ENCODE data around the gene GPR107. TPM values are rescaled to one million over a fixed set of nuclear protein-coding genes. Genes with fewer than 3 reads are reported as not detected.
A peak's percentile ranks its signal among the peaks of the same experiment; 100 is the strongest.

The GPR107 gene
- total RNA-seq, 4 donors from 2014 or later: 24.2 to 38.4 (median 30.4) TPM

DNA sequence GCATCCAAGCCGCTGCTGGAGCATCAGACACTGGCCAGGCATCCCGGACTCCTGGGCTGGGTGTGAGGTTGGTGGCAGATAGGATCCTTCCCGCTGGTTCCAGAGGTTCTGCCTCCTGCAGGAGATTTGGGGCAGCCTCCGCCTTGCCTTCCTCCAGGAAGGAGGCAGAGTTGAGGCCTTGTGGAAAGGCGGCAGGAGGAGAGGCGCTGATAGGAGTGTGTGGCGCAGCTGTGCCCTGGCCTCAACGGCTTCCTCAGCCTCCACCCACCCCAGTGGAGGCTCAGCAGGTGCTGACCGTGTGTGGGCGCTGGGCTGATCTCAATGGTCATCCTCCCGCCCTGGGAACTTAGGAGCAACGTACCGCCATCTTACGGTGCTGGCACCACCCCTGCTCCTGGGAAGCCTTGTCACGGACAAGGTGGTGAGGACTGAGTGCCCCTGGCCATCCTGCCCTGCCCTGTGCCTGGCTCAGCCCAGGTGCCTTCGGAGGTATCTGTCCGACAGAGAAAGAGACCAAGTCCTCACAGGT, 128.7 kb downstream of the GPR107 start:
- 20 to 60% methylated on average over 1 to 2 of the region's 17 CpGs for WGBS, 2 donors (ENCODE audit: low coverage in 1 of 2)
- Histone ChIP-seq H3K27me3 (no peaks in the 10 kb centered on the region), H3K27ac (peak overlapping the region; percentile 75 to 98 (median 91)), H3K4me3 (no peak overlapping the region), H3K4me1 (peaks cover 0 to 90% (median 31%) of the 10 kb centered on the region in 3 donors), H3K36me3 (no peaks in the 10 kb centered on the region), H3K9me3 (no peaks in the 10 kb centered on the region)
- no peak for ATAC-seq
- TF ChIP-seq POLR2A (IDR thresholded peaks at IDR 0.05) (no peak), POLR2AphosphoS5 (IDR thresholded peaks at IDR 0.05) (no peak), CTCF (IDR thresholded peaks at IDR 0.05) (peak in 1 of 4 experiments; percentile 14), EP300 (IDR thresholded peaks at IDR 0.05) (no peak)

DNA sequence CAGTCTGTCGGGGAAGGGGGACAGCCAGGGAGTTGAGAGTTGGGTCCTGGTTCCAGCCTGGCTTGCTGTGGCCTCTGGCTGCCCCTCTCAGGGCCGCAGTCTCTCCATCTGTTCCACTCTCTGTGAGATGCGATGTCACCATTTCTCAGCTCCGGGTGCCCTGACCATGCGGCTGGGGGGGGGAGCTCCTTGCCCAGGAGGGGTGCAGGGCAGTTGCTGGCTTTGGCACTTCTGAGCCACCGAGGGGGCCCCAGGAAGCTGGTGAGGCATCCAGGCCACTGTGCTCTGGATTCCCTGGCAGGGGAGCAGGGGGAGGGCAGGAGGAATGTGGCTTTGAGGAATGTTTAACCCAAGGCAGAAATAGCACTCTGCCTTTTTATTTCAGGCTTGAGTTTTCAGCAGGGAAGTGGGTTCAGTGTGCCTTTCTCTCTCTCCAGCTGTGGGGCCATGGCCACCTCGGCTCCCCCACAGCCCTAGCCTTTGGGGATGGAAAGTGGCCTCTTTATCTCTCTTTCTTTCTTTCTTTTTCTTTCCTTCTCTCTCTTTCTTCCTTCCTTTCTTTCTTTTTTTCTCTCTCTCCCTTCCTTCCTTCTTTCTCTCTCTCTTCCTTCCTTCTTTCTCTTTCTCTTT, 129.5 kb downstream of the GPR107 start:
- Histone ChIP-seq H3K27ac (peak overlapping the region; percentile 75 to 98 (median 91)), H3K36me3 (no peaks in the 10 kb centered on the region), H3K4me1 (peaks cover 0 to 90% (median 36%) of the 10 kb centered on the region in 3 donors), H3K27me3 (no peaks in the 10 kb centered on the region), H3K9me3 (no peaks in the 10 kb centered on the region), H3K4me3 (peak overlapping the region in 1 of 2 donors; percentile 4)
- TF ChIP-seq POLR2AphosphoS5 (IDR thresholded peaks at IDR 0.05): peak; percentile 55
- TF ChIP-seq CTCF (IDR thresholded peaks at IDR 0.05): no peak
- WGBS, 2 donors (ENCODE audit: low coverage in 1 of 2): 0 to 7% methylated on average over 1 of the region's 7 CpGs
- peak; percentile 40 for ATAC-seq

DNA sequence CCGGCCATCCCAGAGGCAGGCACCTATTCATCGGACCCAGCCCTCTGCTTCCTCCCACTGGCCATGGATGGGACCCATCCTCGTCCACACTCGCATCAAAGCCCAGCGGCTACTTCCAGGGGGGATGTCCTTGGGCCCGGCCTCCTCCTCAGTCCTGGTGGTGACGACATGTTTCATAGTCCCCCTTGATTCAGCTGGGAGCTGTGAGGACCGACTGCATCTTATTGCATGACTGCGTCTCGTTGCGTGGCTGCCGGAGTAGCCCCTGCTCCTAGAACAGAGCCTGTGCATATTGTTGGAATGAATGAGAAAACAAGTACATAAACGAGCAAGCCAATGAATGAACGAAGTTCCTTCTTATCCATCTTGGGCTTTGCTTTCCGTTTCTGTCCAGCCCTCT, 131.3 kb downstream of the GPR107 start:
- Histone ChIP-seq H3K4me3 (peak overlapping the region in 1 of 2 donors; percentile 56), H3K27me3 (no peaks in the 10 kb centered on the region), H3K36me3 (no peaks in the 10 kb centered on the region), H3K4me1 (peaks cover 0 to 99% (median 43%) of the 10 kb centered on the region in 3 donors), H3K9me3 (no peaks in the 10 kb centered on the region), H3K27ac (peak overlapping the region; percentile 75 to 98 (median 94))
- peak; percentile 18 for ATAC-seq
- WGBS, 2 donors (ENCODE audit: low coverage in 1 of 2): 42 to 60% methylated on average over 1 to 12 of the region's 15 CpGs
- peak in 2 of 4 experiments; percentile 18 to 20 for TF ChIP-seq CTCF (IDR thresholded peaks at IDR 0.05)
- TF ChIP-seq POLR2A (IDR thresholded peaks at IDR 0.05): no peak
- TF ChIP-seq POLR2AphosphoS5 (IDR thresholded peaks at IDR 0.05): peak; percentile 79

- H3K4me1 ChIP-seq: peaks cover 0 to 100% (median 43%) of the 10 kb centered on the region in 3 donors
- no peaks in the 10 kb centered on the region for H3K27me3 ChIP-seq
- no peaks in the 10 kb centered on the region for H3K36me3 ChIP-seq
- H3K4me3 ChIP-seq: peak overlapping the region in 1 of 2 donors; percentile 56
- WGBS, 2 donors (ENCODE audit: low coverage in 1 of 2): 40% methylated on average over 2 of the region's 17 CpGs; no CpG with 5 or more reads in 1 of the 2 donors
- no peak for TF ChIP-seq EP300 (IDR thresholded peaks at IDR 0.05)
- TF ChIP-seq POLR2A (IDR thresholded peaks at IDR 0.05): peak in 1 of 2 donors; percentile 24
- H3K9me3 ChIP-seq: no peaks in the 10 kb centered on the region
- H3K27ac ChIP-seq: peak overlapping the region; percentile 75 to 98 (median 94)
- ATAC-seq: peak; percentile 39
Measured at GRCh38 chr9:130185490-130186031, 131.9 kb downstream of the GPR107 start.

GRCh38 chr9:130186051-130186450, 132.3 kb downstream of the GPR107 start:
- peaks cover 0 to 100% (median 43%) of the 10 kb centered on the region in 3 donors for H3K4me1 ChIP-seq
- TF ChIP-seq EP300 (IDR thresholded peaks at IDR 0.05) (no peak), POLR2A (IDR thresholded peaks at IDR 0.05) (peak in 1 of 2 donors; percentile 2), POLR2AphosphoS5 (IDR thresholded peaks at IDR 0.05) (peak; percentile 60), CTCF (IDR thresholded peaks at IDR 0.05) (no peak)
- H3K27me3 ChIP-seq: no peaks in the 10 kb centered on the region
- no peaks in the 10 kb centered on the region for H3K36me3 ChIP-seq
- no peaks in the 10 kb centered on the region for H3K9me3 ChIP-seq
- peak; percentile 24 for ATAC-seq
- H3K4me3 ChIP-seq: peak overlapping the region in 1 of 2 donors; percentile 56
- H3K27ac ChIP-seq: peak overlapping the region; percentile 75 to 98 (median 94)
- 20 to 32% methylated on average over 1 to 3 of the region's 6 CpGs for WGBS, 2 donors (ENCODE audit: low coverage in 1 of 2)
